Thyroid gland (tissue), 4 donors: ENCODE measurements around the gene NUP93. TPM values are rescaled to one million over a fixed set of nuclear protein-coding genes. Genes with fewer than 3 reads are reported as not detected.

Experiments used
- DNase-seq, 2 donors: peaks; one replicate each; pipeline ENCODE4 v3.0.0-alpha.2; 2019
- H3K27ac ChIP-seq, 3 donors: fragments of 200-600 bp; sonication (generic); 1 replicate in 2 of 3; 2 replicates in 1 of 3; pipeline ENCODE4 v1.5.1; 2016 to 2019; ENCODE audit warnings: mild to moderate bottlenecking in 1 of 3, moderate library complexity in 1 of 3
- H3K27me3 ChIP-seq: fragments of 200-600 bp; sonication (generic); one replicate; pipeline ENCODE4 v1.5.1; 2019
- H3K36me3 ChIP-seq, 2 donors: fragments of 200-600 bp; sonication (generic); one replicate each; pipeline ENCODE4 v1.5.1; 2016 to 2019
- H3K4me1 ChIP-seq, 2 donors: fragments of 200-600 bp; sonication (generic); one replicate each; pipeline ENCODE4 v1.5.1; 2017 to 2019
- H3K4me3 ChIP-seq, 3 donors: fragments of 200-600 bp; sonication (generic); replicated peaks in 1 of 3; 1 replicate in 2 of 3; 2 replicates in 1 of 3; pipeline ENCODE4 v1.5.1; 2016; ENCODE audit warnings: mild to moderate bottlenecking in 1 of 3
- H3K9me3 ChIP-seq: fragments of 200-600 bp; sonication (generic); one replicate; pipeline ENCODE4 v1.5.1; 2017
- CTCF ChIP-seq, 6 experiments: fragments of 200-600 bp in 3 of 6; fragments of 450-650 bp in 3 of 6; sonication (generic) in 3 of 6; IDR thresholded peaks; one replicate each; pipeline ENCODE4 v1.5.1; 2016 to 2019; ENCODE audit warnings: antibody characterized with exemption in 6 of 6, mild to moderate bottlenecking in 2 of 6, inconsistent platforms in 1 of 6, moderate library complexity in 1 of 6
- POLR2A ChIP-seq, 2 donors: fragments of 450-650 bp; IDR thresholded peaks; one replicate each; pipeline ENCODE4 v1.6.1; 2017; ENCODE audit warnings: antibody characterized with exemption in 2 of 2, mild to moderate bottlenecking in 2 of 2, moderate library complexity in 1 of 2
- WGBS, 2 donors: methylation state at CpG; one replicate each; pipeline ENCODE4 v1.1.5; 2017; 5-methylcytosine and 5-hydroxymethylcytosine counted together
- intact Hi-C: fragments of 100-400 bp; cut with DNase I; formaldehyde crosslinking; loops from one replicate; pipeline ENCODE4 v1.15.1; 2023
- total RNA-seq, 4 donors: library from RNA; depleted of rRNA; stranded (reverse); fragments of >200 nt; gene quantifications; one replicate each; pipeline ENCODE4 v1.2.3, GENCODE V29; 2016

Gene NUP93
- total RNA-seq, 4 donors from 2014 or later = 70.1 to 150 (median 97.4) TPM

GRCh38 chr16:56842133-56842532, 112.2 kb downstream of the NUP93 start:
- TF ChIP-seq CTCF (IDR thresholded peaks at IDR 0.05) = no peak
- TF ChIP-seq POLR2A (IDR thresholded peaks at IDR 0.05) = no peak
- no peaks in the 10 kb centered on the region for H3K9me3 ChIP-seq
- H3K27ac ChIP-seq = no peak overlapping the region
- no peak for DNase-seq
- H3K4me1 ChIP-seq = peaks cover 3 to 6% of the 10 kb centered on the region in 2 donors
- H3K4me3 ChIP-seq = no peak overlapping the region
- H3K27me3 ChIP-seq = no peaks in the 10 kb centered on the region
- peaks cover 33 to 34% of the 10 kb centered on the region in 2 donors for H3K36me3 ChIP-seq
- intact Hi-C loops = no loop called here

GRCh38 chr16:56844056-56844455, 114.1 kb downstream of the NUP93 start:
- Histone ChIP-seq H3K27me3 (no peaks in the 10 kb centered on the region), H3K4me3 (no peak overlapping the region), H3K36me3 (peaks cover 20 to 33% of the 10 kb centered on the region in 2 donors), H3K27ac (no peak overlapping the region), H3K4me1 (peaks cover 23 to 24% of the 10 kb centered on the region in 2 donors), H3K9me3 (no peaks in the 10 kb centered on the region)
- intact Hi-C loops = no loop called here
- no peak for TF ChIP-seq CTCF (IDR thresholded peaks at IDR 0.05)
- no peak for TF ChIP-seq POLR2A (IDR thresholded peaks at IDR 0.05)
- 94 to 97% methylated on average over 6 of the region's 6 CpGs for WGBS, 2 donors
- no peak for DNase-seq

- peak overlapping the region; percentile 96 to 99 (median 97) for H3K27ac ChIP-seq
- peak in 1 of 2 donors; percentile 18 for DNase-seq
- no peak overlapping the region for H3K4me3 ChIP-seq
- H3K27me3 ChIP-seq = no peaks in the 10 kb centered on the region
- peaks cover 9 to 17% of the 10 kb centered on the region in 2 donors for H3K36me3 ChIP-seq
- 72 to 77% methylated on average over 9 of the region's 9 CpGs for WGBS, 2 donors
- TF ChIP-seq POLR2A (IDR thresholded peaks at IDR 0.05) (no peak), CTCF (IDR thresholded peaks at IDR 0.05) (no peak)
- intact Hi-C loops = no loop called here
- peaks cover 47 to 56% of the 10 kb centered on the region in 2 donors for H3K4me1 ChIP-seq
- no peaks in the 10 kb centered on the region for H3K9me3 ChIP-seq
These were observed 117.4 kb downstream of the NUP93 start for GRCh38 chr16:56847173-56847910.

GRCh38 chr16:56848029-56848936, 118.4 kb downstream of the NUP93 start:
- Histone ChIP-seq H3K4me3 (no peak overlapping the region), H3K9me3 (no peaks in the 10 kb centered on the region), H3K27ac (peak overlapping the region; percentile 96 to 99 (median 97)), H3K4me1 (peaks cover 47 to 56% of the 10 kb centered on the region in 2 donors), H3K36me3 (peaks cover 4 to 13% of the 10 kb centered on the region in 2 donors), H3K27me3 (no peaks in the 10 kb centered on the region)
- peak in 1 of 2 donors; percentile 71 for TF ChIP-seq POLR2A (IDR thresholded peaks at IDR 0.05)
- TF ChIP-seq CTCF (IDR thresholded peaks at IDR 0.05) = no peak
- DNase-seq = peak; percentile 94
- intact Hi-C loops = no loop called here
- 34 to 39% methylated on average over 11 of the region's 11 CpGs for WGBS, 2 donors
